ENCODE results near the gene PANK3.

DNA sequence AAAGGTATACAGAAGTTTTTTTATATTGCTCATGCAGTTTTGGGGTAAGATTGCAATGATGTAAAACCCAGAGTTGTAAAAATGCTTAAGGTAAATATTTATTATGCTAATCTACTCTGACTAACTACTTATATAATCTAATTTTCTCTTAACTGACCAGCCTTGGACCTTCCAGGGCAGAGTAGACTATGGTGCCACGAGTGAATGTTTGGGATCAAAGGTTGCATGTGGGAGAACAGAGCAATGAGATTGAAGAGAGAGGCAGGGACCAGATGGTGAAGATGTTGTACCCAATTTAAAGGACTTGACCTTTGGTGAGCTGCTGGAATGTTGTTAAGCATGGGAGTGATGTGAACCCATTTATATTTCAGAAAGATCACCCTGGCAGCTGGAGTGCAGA, 34.8 kb upstream of the PANK3 start:
- TF ChIP-seq CTCF (IDR thresholded peaks at IDR 0.05): no peak
- no peak for TF ChIP-seq POLR2A (IDR thresholded peaks at IDR 0.05)

Measured in testis (tissue), 2 donors.